Hepatic stellate cell (primary cell): Measurements from ENCODE around the gene LIN7B.

Source experiments
- DNase-seq: peaks from one replicate; pipeline ENCODE4 v3.0.0; 2011; ENCODE audit warnings: low spot score

The LIN7B gene

GRCh38 chr19:49165111-49165750, 51.1 kb downstream of the LIN7B start:
- no peak for DNase-seq

DNA sequence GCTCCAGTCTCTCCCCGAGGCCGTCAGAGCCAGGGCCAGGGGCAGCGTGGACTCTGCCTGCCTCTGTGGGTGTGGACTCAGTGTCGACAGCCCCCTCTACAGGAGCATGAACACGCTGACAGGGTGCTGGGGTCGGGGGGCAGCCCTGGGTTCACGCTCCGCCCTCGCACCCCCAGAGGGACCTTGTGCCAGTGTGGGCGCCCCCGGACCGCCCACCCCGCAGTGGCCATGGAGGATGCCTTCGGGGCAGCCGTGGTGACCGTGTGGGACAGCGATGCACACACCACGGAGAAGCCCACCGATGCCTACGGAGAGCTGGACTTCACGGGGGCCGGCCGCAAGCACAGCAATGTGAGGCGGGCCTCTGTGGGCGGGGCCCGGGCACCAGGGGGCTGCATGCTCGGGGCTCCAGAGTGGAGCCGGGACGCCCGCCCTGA, 51.7 kb downstream of the LIN7B start:
- DNase-seq: no peak

GRCh38 chr19:49167857-49168409, 53.8 kb downstream of the LIN7B start:
- DNase-seq: no peak
